Transverse colon (tissue), 4 donors: ENCODE data around the gene ICAM3. TPM values are rescaled to one million over a fixed set of nuclear protein-coding genes. Genes with fewer than 3 reads are reported as not detected.

Experiments
- DNase-seq: peaks from one replicate; pipeline ENCODE4 v3.0.0-alpha.2; 2019
- H3K27ac ChIP-seq, 4 donors: fragments of 200-600 bp; sonication (generic); 2 replicates each; pipeline ENCODE4 v1.5.1; 2016 to 2018; ENCODE audit warnings: inconsistent platforms in 4 of 4
- H3K27me3 ChIP-seq: fragments of 200-600 bp; sonication (generic); 2 replicates; pipeline ENCODE4 v1.5.1; 2017; ENCODE audit warnings: inconsistent platforms
- H3K36me3 ChIP-seq, 4 donors: fragments of 200-600 bp; sonication (generic); 2 replicates each; pipeline ENCODE4 v1.5.1; 2017 to 2019; ENCODE audit warnings: inconsistent platforms in 4 of 4
- H3K4me1 ChIP-seq, 4 donors: fragments of 200-600 bp; sonication (generic); 2 replicates each; pipeline ENCODE4 v1.5.1; 2017 to 2020; ENCODE audit warnings: inconsistent platforms in 4 of 4
- H3K4me3 ChIP-seq, 4 donors: fragments of 200-600 bp; sonication (generic); 1 replicate in 1 of 4; 2 replicates in 3 of 4; pipeline versions ENCODE4 v1.5.1 to v1.6.1; 2017 to 2019; ENCODE audit warnings: inconsistent platforms in 4 of 4
- H3K9me3 ChIP-seq, 2 donors: fragments of 200-600 bp; sonication (generic); 2 replicates each; pipeline ENCODE4 v1.5.1; 2017 to 2019; ENCODE audit warnings: inconsistent platforms in 2 of 2
- CTCF ChIP-seq, 5 experiments: fragments of 200-600 bp in 3 of 5; fragments of 450-650 bp in 2 of 5; sonication (generic) in 3 of 5; IDR thresholded peaks; 1 replicate in 2 of 5; 2 replicates in 3 of 5; pipeline ENCODE4 v1.5.1; 2016 to 2017; ENCODE audit warnings: antibody characterized with exemption in 5 of 5, inconsistent platforms in 3 of 5, mild to moderate bottlenecking in 2 of 5, moderate library complexity in 1 of 5
- EP300 ChIP-seq: sonication (generic); formaldehyde crosslinking; IDR thresholded peaks from one replicate; pipeline ENCODE4 v1.6.1; 2017; ENCODE audit warnings: antibody characterized with exemption, low read depth
- POLR2A ChIP-seq: fragments of 450-650 bp; IDR thresholded peaks from one replicate; pipeline ENCODE4 v1.6.1; 2016; ENCODE audit warnings: antibody characterized with exemption, mild to moderate bottlenecking, moderate library complexity
- POLR2AphosphoS5 ChIP-seq, 3 donors: sonication (generic); formaldehyde crosslinking; IDR thresholded peaks; one replicate each; pipeline ENCODE4 v1.6.1; 2016; ENCODE audit warnings: antibody characterized with exemption in 3 of 3
- WGBS, 2 donors: methylation state at CpG; one replicate each; pipeline ENCODE4 v1.1.5; 2018; ENCODE audit warnings: low coverage in 1 of 2; 5-methylcytosine and 5-hydroxymethylcytosine counted together
- in situ Hi-C, 4 donors: fragments of 200-750 bp; cut with MboI; loops; one replicate each; pipeline versions ENCODE4 v1.15.0 to v1.15.1; 2017; ENCODE audit warnings: low sequenced_read_pairs in 3 of 4, low pct_ligation_motif_present in 1 of 4, low pct_unique_long_range_greater_than_20kb in 1 of 4
- intact Hi-C: fragments of 100-400 bp; cut with DNase I; formaldehyde crosslinking; loops from one replicate; pipeline ENCODE4 v1.15.1; 2023; ENCODE audit warnings: low total_unique reads
- total RNA-seq, 4 donors: library from RNA; depleted of rRNA; stranded (reverse); fragments of >200 nt; gene quantifications; one replicate each; pipeline ENCODE4 v1.1.0, GENCODE V29; 2016

The ICAM3 gene
- total RNA-seq, 4 donors from 2014 or later: 2.6 to 17.5 (median 8.6) TPM

DNA sequence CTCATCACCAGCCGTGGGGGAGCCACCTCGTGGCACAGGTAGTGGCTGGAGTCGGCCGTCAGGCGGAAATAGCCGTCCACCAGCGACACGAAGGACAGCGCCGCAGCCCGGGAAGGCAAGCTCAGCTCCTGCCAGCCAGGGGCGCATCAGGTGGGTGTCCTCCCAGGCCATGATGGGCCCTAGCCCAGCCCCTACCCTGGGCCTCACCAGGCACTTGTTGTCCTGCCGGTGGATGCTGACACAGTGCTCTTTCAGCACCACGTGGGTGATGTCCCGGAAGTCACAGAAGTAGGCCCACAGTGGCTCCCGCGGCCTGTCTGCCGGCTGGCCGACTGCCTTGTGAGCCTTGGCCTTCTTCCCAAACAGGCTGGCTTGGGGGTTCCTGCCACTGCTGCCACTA is 25.2 kb upstream of the ICAM3 start:
- WGBS, 2 donors: 90% methylated on average over 15 of the region's 19 CpGs; no CpG with 5 or more reads in 1 of the 2 donors
- H3K36me3 ChIP-seq: peaks cover 0 to 47% (median 13%) of the 10 kb centered on the region in 4 donors
- TF ChIP-seq POLR2AphosphoS5 (IDR thresholded peaks at IDR 0.05): no peak
- no peak for TF ChIP-seq EP300
- no peak for TF ChIP-seq CTCF (IDR thresholded peaks at IDR 0.05)
- TF ChIP-seq POLR2A: no peak
- H3K27ac ChIP-seq: no peak overlapping the region
- no peak for DNase-seq
- no peaks in the 10 kb centered on the region for H3K9me3 ChIP-seq
- in situ Hi-C loops: no loop called here
- no peaks in the 10 kb centered on the region for H3K27me3 ChIP-seq
- intact Hi-C loops: no loop called here
- no peaks in the 10 kb centered on the region for H3K4me1 ChIP-seq
- H3K4me3 ChIP-seq: no peak overlapping the region

DNA sequence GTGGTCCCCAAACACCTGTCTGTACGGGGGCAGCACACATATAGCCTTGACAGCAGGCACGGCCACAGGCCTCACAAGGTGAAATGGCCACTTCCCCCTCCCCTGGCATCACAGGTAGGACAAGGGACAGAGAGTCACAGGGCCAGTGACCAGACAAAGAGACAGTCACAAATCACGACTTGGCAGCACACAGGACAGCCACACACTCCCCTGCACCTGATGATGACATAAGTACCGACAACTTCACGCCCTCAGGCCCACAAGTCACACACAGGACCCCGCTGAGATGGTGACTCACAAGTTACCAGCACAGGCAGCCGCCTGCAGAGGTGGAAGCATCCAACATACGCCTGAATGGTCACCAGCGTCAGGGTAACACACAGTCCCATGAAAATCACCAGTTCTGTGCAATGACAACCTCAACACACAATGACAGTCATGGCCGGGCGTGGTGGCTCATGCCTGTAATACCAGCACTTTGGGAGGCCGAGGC is 24.4 kb upstream of the ICAM3 start:
- H3K27ac ChIP-seq: no peak overlapping the region
- no peaks in the 10 kb centered on the region for H3K4me1 ChIP-seq
- H3K36me3 ChIP-seq: peaks cover 0 to 41% (median 13%) of the 10 kb centered on the region in 4 donors
- intact Hi-C loops (no loop called here), in situ Hi-C loops (no loop called here)
- H3K4me3 ChIP-seq: no peak overlapping the region
- WGBS, 2 donors: 91% methylated on average over 12 of the region's 12 CpGs; no CpG with 5 or more reads in 1 of the 2 donors
- no peaks in the 10 kb centered on the region for H3K27me3 ChIP-seq
- H3K9me3 ChIP-seq: no peaks in the 10 kb centered on the region
- DNase-seq: no peak
- no peak for TF ChIP-seq EP300
- TF ChIP-seq POLR2A: no peak
- TF ChIP-seq CTCF (IDR thresholded peaks at IDR 0.05): no peak
- TF ChIP-seq POLR2AphosphoS5 (IDR thresholded peaks at IDR 0.05): no peak

DNA sequence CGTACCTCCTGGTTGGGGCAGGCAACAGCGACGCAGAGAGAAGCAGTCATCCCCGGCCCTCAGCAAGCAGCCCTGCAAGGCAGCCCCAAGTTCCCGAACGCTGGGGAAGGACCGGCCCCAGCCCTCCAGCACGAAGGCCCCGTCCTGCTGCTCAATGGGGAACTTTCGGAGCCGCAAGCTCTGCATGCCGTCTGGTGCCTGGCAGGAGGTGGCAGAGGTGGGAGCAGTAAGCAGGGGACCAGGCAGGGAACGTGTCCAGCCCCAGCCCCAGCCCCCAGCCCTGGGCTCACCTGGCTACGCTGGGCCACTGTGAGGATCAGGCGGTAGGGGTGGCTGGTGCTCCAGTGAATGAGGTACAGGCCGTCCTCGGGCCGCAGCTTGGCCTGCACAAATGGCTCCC is 22.8 kb upstream of the ICAM3 start:
- no peak overlapping the region for H3K4me3 ChIP-seq
- TF ChIP-seq CTCF (IDR thresholded peaks at IDR 0.05): no peak
- TF ChIP-seq POLR2AphosphoS5 (IDR thresholded peaks at IDR 0.05): no peak
- TF ChIP-seq EP300: no peak
- no peak for TF ChIP-seq POLR2A
- DNase-seq: no peak
- no peaks in the 10 kb centered on the region for H3K4me1 ChIP-seq
- H3K36me3 ChIP-seq: peaks cover 0 to 38% (median 10%) of the 10 kb centered on the region in 4 donors
- H3K27me3 ChIP-seq: no peaks in the 10 kb centered on the region
- no peaks in the 10 kb centered on the region for H3K9me3 ChIP-seq
- 96% methylated on average over 16 of the region's 18 CpGs; no CpG with 5 or more reads in 1 of the 2 donors for WGBS, 2 donors
- no peak overlapping the region for H3K27ac ChIP-seq
- intact Hi-C loops: no loop called here
- in situ Hi-C loops: no loop called here

- WGBS, 2 donors: 86 to 97% methylated on average over 10 to 16 of the region's 16 CpGs
- no peaks in the 10 kb centered on the region for H3K9me3 ChIP-seq
- no peak for DNase-seq
- TF ChIP-seq EP300 (no peak), POLR2AphosphoS5 (IDR thresholded peaks at IDR 0.05) (no peak), POLR2A (no peak), CTCF (IDR thresholded peaks at IDR 0.05) (no peak)
- no peaks in the 10 kb centered on the region for H3K4me1 ChIP-seq
- H3K27ac ChIP-seq: no peak overlapping the region
- H3K27me3 ChIP-seq: no peaks in the 10 kb centered on the region
- in situ Hi-C loops (no loop called here), intact Hi-C loops (no loop called here)
- peaks cover 0 to 36% (median 11%) of the 10 kb centered on the region in 4 donors for H3K36me3 ChIP-seq
- no peak overlapping the region for H3K4me3 ChIP-seq
Observed at GRCh38 chr19:10361569-10362011, 22.2 kb upstream of the ICAM3 start.
